Measurements from ENCODE around the gene GRK5. TPM values are rescaled to one million over a fixed set of nuclear protein-coding genes. Genes with fewer than 3 reads are reported as not detected.

The GRK5 gene
- total RNA-seq, 1 experiment from 2014 or later: 2.3 TPM

GRCh38 chr10:119479532-119479931, 272.2 kb downstream of the GRK5 start:
- H3K4me3 Mint-ChIP-seq: no peak overlapping the region
- POLR2A ChIA-PET: no interaction called here
- no peaks in the 10 kb centered on the region for H3K36me3 Mint-ChIP-seq

GRCh38 chr10:119480667-119481066, 273.3 kb downstream of the GRK5 start:
- ChIA-PET CTCF (interaction anchor here (0.7 to 4.4 kb wide), 5 partner anchors 10 to 281 kb away, joined by 3 to 24 read pairs (median 9); partner anchors contain the start of gene GRK5), POLR2A (no interaction called here)
- Mint-ChIP-seq H3K27ac (no peak overlapping the region), H3K4me1 (peaks cover 19% of the 10 kb centered on the region), H3K4me3 (no peak overlapping the region), H3K27me3 (ENCODE audit: low read depth) (peaks cover 79% of the 10 kb centered on the region), H3K9me3 (no peaks in the 10 kb centered on the region), H3K36me3 (no peaks in the 10 kb centered on the region)
- TF ChIP-seq NR3C1 (CRISPR knock-in tag; conservative IDR thresholded peaks at IDR 0.05; ENCODE audit: low read depth) (no peak), ETV6 (CRISPR knock-in tag; IDR thresholded peaks at IDR 0.05) (no peak), FOXK1 (CRISPR knock-in tag; IDR thresholded peaks at IDR 0.05) (no peak), KAT7 (CRISPR knock-in tag; IDR thresholded peaks at IDR 0.05; ENCODE audit: borderline replicate concordance) (no peak), SOX15 (CRISPR knock-in tag; IDR thresholded peaks at IDR 0.05) (no peak), NFYB (CRISPR knock-in tag; conservative IDR thresholded peaks at IDR 0.05; ENCODE audit: low read depth) (no peak), ZNF396 (CRISPR knock-in tag; IDR thresholded peaks at IDR 0.05; ENCODE audit: borderline replicate concordance) (no peak), HMGXB4 (CRISPR knock-in tag; IDR thresholded peaks at IDR 0.05) (no peak), ZNF671 (CRISPR knock-in tag; IDR thresholded peaks at IDR 0.05) (no peak)
- DNase-seq (ENCODE audit: low spot score): no peak
- ATAC-seq: no peak

More at GRCh38 chr10:119479532-119479931, 272.2 kb downstream of the GRK5 start:
- ATAC-seq (peak; percentile 86), DNase-seq (ENCODE audit: low spot score) (no peak)
- Mint-ChIP-seq H3K4me1 (peaks cover 19% of the 10 kb centered on the region), H3K27ac (no peak overlapping the region), H3K27me3 (ENCODE audit: low read depth) (peaks cover 87% of the 10 kb centered on the region), H3K9me3 (no peaks in the 10 kb centered on the region)
- TF ChIP-seq USF1 (CRISPR knock-in tag; IDR thresholded peaks at IDR 0.05): 0 out of 2 replicates have a peak, but pooled peaks have one; percentile 19
- TF ChIP-seq USF2 (CRISPR knock-in tag; IDR thresholded peaks at IDR 0.05): peak; percentile 55
- peak; percentile 76; the same call in 1 of the 2 replicates for TF ChIP-seq ZNF423 (CRISPR knock-in tag; IDR thresholded peaks at IDR 0.05)
- no peak for TF ChIP-seq ZNF425 (CRISPR knock-in tag; conservative IDR thresholded peaks at IDR 0.05)
- CTCF ChIA-PET: interaction anchor here (0.5 to 4.4 kb wide), 5 partner anchors 9 to 319 kb away, joined by 3 to 24 read pairs (median 9); no protein-coding TSS in a partner anchor

- POLR2A ChIA-PET: no interaction called here
Measured at GRCh38 chr10:119481781-119482426, 274.5 kb downstream of the GRK5 start.

More at GRCh38 chr10:119481781-119482426, 274.5 kb downstream of the GRK5 start:
- no peak overlapping the region for H3K4me3 Mint-ChIP-seq
- H3K27me3 Mint-ChIP-seq (ENCODE audit: low read depth): peaks cover 67% of the 10 kb centered on the region
- no peaks in the 10 kb centered on the region for H3K9me3 Mint-ChIP-seq
- peaks cover 19% of the 10 kb centered on the region for H3K4me1 Mint-ChIP-seq
- no peak for TF ChIP-seq ZNF396 (CRISPR knock-in tag; IDR thresholded peaks at IDR 0.05; ENCODE audit: borderline replicate concordance)
- peak; percentile 28; the same call in 1 of the 2 replicates for TF ChIP-seq HMGA2 (CRISPR knock-in tag; IDR thresholded peaks at IDR 0.05)
- no peak for TF ChIP-seq FOXJ3 (CRISPR knock-in tag; IDR thresholded peaks at IDR 0.05; ENCODE audit: borderline replicate concordance)
- TF ChIP-seq E2F4 (CRISPR knock-in tag; IDR thresholded peaks at IDR 0.05; ENCODE audit: borderline replicate concordance, low read depth): no peak
- ATAC-seq: no peak
- no peak overlapping the region for H3K27ac Mint-ChIP-seq
- DNase-seq (ENCODE audit: low spot score): no peak
- no peaks in the 10 kb centered on the region for H3K36me3 Mint-ChIP-seq
- CTCF ChIA-PET: no interaction called here
